ENCODE data around the gene UHRF2. TPM values are rescaled to one million over a fixed set of nuclear protein-coding genes. Genes with fewer than 3 reads are reported as not detected.
A peak's percentile ranks its signal among the peaks of the same experiment; 100 is the strongest.

The UHRF2 gene
- total and polyA plus RNA-seq, 2 of the 4 experiments (the other 2 are of a cell fraction) = 27.6 to 37.3 TPM

- in situ Hi-C loops (cut with MboI; ENCODE audit: low sequenced_read_pairs) (no loop called here), intact Hi-C loops (cut with micrococcal nuclease) (no loop called here), dilution Hi-C loops (cut with HindIII; ENCODE audit: low sequenced_read_pairs, unreplicated experiment) (no loop called here)
- H2BK20ac ChIP-seq (ENCODE audit: low read depth, low read length) = no peak overlapping the region
- peaks cover 4% of the 10 kb centered on the region for H3K4me1 ChIP-seq (ENCODE audit: control insufficient read depth, insufficient read depth, low read length)
- ChIA-PET CTCF (no interaction called here), POLR2A (ENCODE audit: unreplicated experiment) (no interaction called here)
- H3K27me3 ChIP-seq (ENCODE audit: control insufficient read depth, insufficient read depth, low read length) = no peaks in the 10 kb centered on the region
- H3K4me3 ChIP-seq (ENCODE audit: insufficient read depth, low read depth, low read length) = no peak overlapping the region
- no peak overlapping the region for H3K9ac ChIP-seq (ENCODE audit: low read depth, low read length)
- WGBS, 2 experiments (ENCODE audit: extremely low coverage in 2 of 2, insufficient read length in 1 of 2) = no CpG with 5 or more reads among the region's 4 CpGs
- ATAC-seq (ENCODE audit: low read depth) (peak; percentile 68), DNase-seq (peak; percentile 29)
- no peak overlapping the region for H3K23ac ChIP-seq (ENCODE audit: low read depth, low read length)
- peak overlapping the region; percentile 10; the same call in 1 of the 2 replicates for H3K56ac ChIP-seq (ENCODE audit: extremely low read depth, insufficient read depth, low read length)
- no peaks in the 10 kb centered on the region for H4K20me1 ChIP-seq (ENCODE audit: insufficient read depth, low read length)
- H2BK5ac ChIP-seq (ENCODE audit: low read depth, low read length, poor library complexity, severe bottlenecking) = no peak overlapping the region
- H3K9me1 ChIP-seq (ENCODE audit: insufficient read depth, low read length) = no peaks in the 10 kb centered on the region
- H3K4me2 ChIP-seq (ENCODE audit: low read depth, low read length) = peak overlapping the region; percentile 17
- TF ChIP-seq MAFK (IDR thresholded peaks at IDR 0.05; ENCODE audit: low read depth, low read length) = no peak
- no peak for TF ChIP-seq RCOR1 (IDR thresholded peaks at IDR 0.05; ENCODE audit: insufficient replicate concordance, low read length)
- H2AK9ac ChIP-seq (replicated peaks; ENCODE audit: low read depth, low read length, poor library complexity) = no peak overlapping the region
- no peak overlapping the region for H2AK5ac ChIP-seq (ENCODE audit: low read depth, low read length)
- 0 out of 2 replicates have a peak, but pooled peaks cover 4% of the 10 kb centered on the region for H3K9me3 ChIP-seq (ENCODE audit: control insufficient read depth, insufficient read depth, low read length)
- no peak overlapping the region for H3K14ac ChIP-seq (replicated peaks; ENCODE audit: low read depth, low read length)
- no peak overlapping the region; the same call in 1 of the 2 replicates for H3K27ac ChIP-seq (ENCODE audit: insufficient read depth, low read length)
- H3K18ac ChIP-seq (ENCODE audit: low read depth, low read length) = peak overlapping the region; percentile 13; the same call in 1 of the 2 replicates
- no TSS peak for BruUV-seq (replicated peaks)
- no peak overlapping the region for H4K5ac ChIP-seq (ENCODE audit: low read depth, low read length)
- H2BK15ac ChIP-seq (ENCODE audit: low read depth, low read length) = no peak overlapping the region
- H3K79me1 ChIP-seq (ENCODE audit: low read depth in 1 of 2, low read length in 2 of 2) = no peaks in the 10 kb centered on the region
- H4K91ac ChIP-seq (ENCODE audit: insufficient read depth, low read depth, low read length) = no peak overlapping the region
- H2AFZ ChIP-seq (replicated peaks; ENCODE audit: low read length, poor library complexity) = no peak overlapping the region
- H2BK120ac ChIP-seq (ENCODE audit: low read depth, low read length) = no peak overlapping the region
- no peak overlapping the region for H3K4ac ChIP-seq (ENCODE audit: low read depth, low read length)
- H4K8ac ChIP-seq (ENCODE audit: low read depth in 2 of 2, low read length in 2 of 2) = no peak overlapping the region
- no peaks in the 10 kb centered on the region for H3K36me3 ChIP-seq (ENCODE audit: control insufficient read depth, insufficient read depth, low read length)
Measured at GRCh38 chr9:6367128-6367890, 45.7 kb upstream of the UHRF2 start.
